Testis (tissue), 3 donors: ENCODE data around the gene HSD17B13. TPM values are rescaled to one million over a fixed set of nuclear protein-coding genes. Genes with fewer than 3 reads are reported as not detected.

Source experiments
- DNase-seq: peaks from one replicate; pipeline ENCODE4 v3.0.0-alpha.2; 2019
- H3K27ac ChIP-seq, 2 donors: fragments of 200-600 bp; sonication (generic); one replicate each; pipeline ENCODE4 v1.5.1; 2019
- H3K27me3 ChIP-seq: fragments of 200-600 bp; sonication (generic); one replicate; pipeline ENCODE4 v1.5.1; 2019
- H3K36me3 ChIP-seq: fragments of 200-600 bp; sonication (generic); one replicate; pipeline ENCODE4 v1.5.1; 2017; ENCODE audit warnings: low read depth; ENCODE audit errors: missing control alignments
- H3K4me1 ChIP-seq: fragments of 200-600 bp; sonication (generic); one replicate; pipeline ENCODE4 v1.5.1; 2019
- H3K4me3 ChIP-seq, 2 donors: fragments of 200-600 bp; sonication (generic); one replicate each; pipeline ENCODE4 v1.5.1; 2017 to 2019
- H3K9me3 ChIP-seq: fragments of 200-600 bp; sonication (generic); one replicate; pipeline ENCODE4 v1.5.1; 2017
- CTCF ChIP-seq, 3 experiments: fragments of 450-650 bp in 2 of 3; fragments of 200-600 bp in 1 of 3; sonication (generic) in 1 of 3; IDR thresholded peaks; one replicate each; pipeline ENCODE4 v1.5.1; 2016 to 2019; ENCODE audit warnings: antibody characterized with exemption in 3 of 3, mild to moderate bottlenecking in 2 of 3, moderate library complexity in 1 of 3
- POLR2A ChIP-seq: fragments of 450-650 bp; IDR thresholded peaks from one replicate; pipeline ENCODE4 v1.6.1; 2017; ENCODE audit warnings: antibody characterized with exemption, mild to moderate bottlenecking, moderate library complexity
- WGBS, 2 donors: methylation state at CpG; one replicate each; pipeline ENCODE4 v1.1.5; 2018; 5-methylcytosine and 5-hydroxymethylcytosine counted together
- intact Hi-C: fragments of 100-400 bp; cut with DNase I; formaldehyde crosslinking; loops from one replicate; pipeline ENCODE4 v1.15.1; 2023; ENCODE audit warnings: low total_unique reads
- polyA plus RNA-seq: library from polyadenylated mRNA; stranded (reverse); fragments of 350-450 nt; fragmentation: Illumina TruSeq; extraction: RNeasy Lipid Tissue Mini Kit (QIAGEN cat#74804); gene quantifications from one replicate; pipeline ENCODE4 v1.2.3, GENCODE V29; 2014; ENCODE audit warnings: low read depth, low replicate concordance; ENCODE audit not compliant: insufficient read depth
- total RNA-seq, 2 donors: library from RNA; depleted of rRNA; stranded (reverse); fragments of >200 nt; gene quantifications; one replicate each; pipeline ENCODE4 v1.2.3, GENCODE V29; 2016

The HSD17B13 gene
- total and polyA plus RNA-seq, 3 donors from 2014 or later = 0.40 to 0.94 (median 0.81) TPM

- H3K36me3 ChIP-seq = no peaks in the 10 kb centered on the region
- no peaks in the 10 kb centered on the region for H3K4me1 ChIP-seq
- no peaks in the 10 kb centered on the region for H3K9me3 ChIP-seq
- H3K4me3 ChIP-seq = no peak overlapping the region
- no peak for DNase-seq
- intact Hi-C loops = no loop called here
- no peaks in the 10 kb centered on the region for H3K27me3 ChIP-seq
- H3K27ac ChIP-seq = no peak overlapping the region
- TF ChIP-seq POLR2A = no peak
- TF ChIP-seq CTCF (IDR thresholded peaks at IDR 0.05) = no peak
These were observed 48.4 kb downstream of the HSD17B13 start for GRCh38 chr4:87274327-87274726.

- Histone ChIP-seq H3K27me3 (no peaks in the 10 kb centered on the region), H3K36me3 (no peaks in the 10 kb centered on the region), H3K4me1 (no peaks in the 10 kb centered on the region), H3K27ac (no peak overlapping the region), H3K4me3 (no peak overlapping the region), H3K9me3 (no peaks in the 10 kb centered on the region)
- 75 to 77% methylated on average over 7 of the region's 7 CpGs for WGBS, 2 donors
- TF ChIP-seq POLR2A (no peak), CTCF (IDR thresholded peaks at IDR 0.05) (no peak)
- intact Hi-C loops = no loop called here
- DNase-seq = no peak
These were observed 51.9 kb downstream of the HSD17B13 start for GRCh38 chr4:87270825-87271224.

GRCh38 chr4:87270144-87270543 lies 52.5 kb downstream of the HSD17B13 start:
- H3K4me3 ChIP-seq = no peak overlapping the region
- intact Hi-C loops = no loop called here
- peak; percentile 25 for DNase-seq
- WGBS, 2 donors = 50 to 64% methylated on average over 3 of the region's 3 CpGs
- no peaks in the 10 kb centered on the region for H3K4me1 ChIP-seq
- H3K27me3 ChIP-seq = no peaks in the 10 kb centered on the region
- no peaks in the 10 kb centered on the region for H3K9me3 ChIP-seq
- no peaks in the 10 kb centered on the region for H3K36me3 ChIP-seq
- no peak overlapping the region for H3K27ac ChIP-seq
- TF ChIP-seq CTCF (IDR thresholded peaks at IDR 0.05) = peak in 2 of 3 experiments; percentile 17 to 19
- no peak for TF ChIP-seq POLR2A

GRCh38 chr4:87268411-87268810 lies 54.3 kb downstream of the HSD17B13 start:
- WGBS, 2 donors = 95 to 97% methylated on average over 5 of the region's 5 CpGs
- no peak for DNase-seq
- TF ChIP-seq CTCF (IDR thresholded peaks at IDR 0.05) (no peak), POLR2A (no peak)
- intact Hi-C loops = no loop called here
- Histone ChIP-seq H3K4me1 (no peaks in the 10 kb centered on the region), H3K27ac (no peak overlapping the region), H3K4me3 (no peak overlapping the region), H3K36me3 (no peaks in the 10 kb centered on the region), H3K27me3 (no peaks in the 10 kb centered on the region), H3K9me3 (no peaks in the 10 kb centered on the region)

- H3K9me3 ChIP-seq = no peaks in the 10 kb centered on the region
These were observed 55.7 kb downstream of the HSD17B13 start for GRCh38 chr4:87266986-87267385.

More at GRCh38 chr4:87266986-87267385, 55.7 kb downstream of the HSD17B13 start:
- no peaks in the 10 kb centered on the region for H3K4me1 ChIP-seq
- intact Hi-C loops = no loop called here
- no peak overlapping the region for H3K27ac ChIP-seq
- no peak for TF ChIP-seq POLR2A
- TF ChIP-seq CTCF (IDR thresholded peaks at IDR 0.05) = no peak
- H3K4me3 ChIP-seq = no peak overlapping the region
- H3K36me3 ChIP-seq = no peaks in the 10 kb centered on the region
- WGBS, 2 donors = 66 to 67% methylated on average over 3 of the region's 3 CpGs
- no peaks in the 10 kb centered on the region for H3K27me3 ChIP-seq
- DNase-seq = no peak
